22Rv1 (cell line): ENCODE measurements around the gene SOD1.

Experiments
- CTCF ChIP-seq: fragments of 450-650 bp; IDR thresholded peaks from 2 replicates; pipeline ENCODE4 v1.5.1; 2017; ENCODE audit warnings: mild to moderate bottlenecking
- ZFX ChIP-seq: fragments of 450-650 bp; IDR thresholded peaks from 2 replicates; pipeline ENCODE4 v1.6.1; 2017; ENCODE audit warnings: antibody characterized with exemption, borderline replicate concordance

GRCh38 chr21:31706562-31706961 is 47.1 kb downstream of the SOD1 start:
- TF ChIP-seq CTCF, result no peak
- TF ChIP-seq ZFX, result no peak
